Inferior parietal cortex (tissue), 1 donor: ENCODE measurements around the gene PHF19.
A peak's percentile ranks its signal among the peaks of the same experiment; 100 is the strongest.

Source experiments
- DNase-seq: peaks from one replicate; pipeline ENCODE4 v3.0.0-alpha.2; 2016; ENCODE audit errors: extremely low spot score

Gene PHF19

GRCh38 chr9:120891884-120892747 is 15.1 kb upstream of the PHF19 start:
- no peak for DNase-seq

- no peak for DNase-seq
These were observed 14.4 kb upstream of the PHF19 start for GRCh38 chr9:120891245-120891883.

- no peak for DNase-seq
These were observed 13.6 kb upstream of the PHF19 start for GRCh38 chr9:120890320-120891244.

- DNase-seq, result no peak
These were observed 12.8 kb upstream of the PHF19 start for GRCh38 chr9:120889606-120890271.

- DNase-seq, result no peak
These were observed 11.6 kb upstream of the PHF19 start for GRCh38 chr9:120888626-120889025.

GRCh38 chr9:120886490-120886967 is 9.5 kb upstream of the PHF19 start:
- no peak for DNase-seq

GRCh38 chr9:120885958-120886357 is 9.0 kb upstream of the PHF19 start:
- no peak for DNase-seq

GRCh38 chr9:120885457-120885856 is 8.5 kb upstream of the PHF19 start:
- DNase-seq, result no peak

- no peak for DNase-seq
These were observed 6.6 kb upstream of the PHF19 start for GRCh38 chr9:120883608-120883996.

- DNase-seq, result no peak
These were observed 6.1 kb upstream of the PHF19 start for GRCh38 chr9:120882935-120883607.

- no peak for DNase-seq
These were observed 2.5 kb upstream of the PHF19 start for GRCh38 chr9:120879446-120879845.

GRCh38 chr9:120878188-120879130 is 1.5 kb upstream of the PHF19 start:
- no peak for DNase-seq

- peak; percentile 61 for DNase-seq
These were observed 467 bp upstream of the PHF19 start for GRCh38 chr9:120877276-120878034.

- DNase-seq, result peak; percentile 86
These were observed 790 bp downstream of the PHF19 start for GRCh38 chr9:120875954-120876841.

GRCh38 chr9:120875643-120875953 is 1.4 kb downstream of the PHF19 start:
- DNase-seq, result no peak

- DNase-seq, result no peak
These were observed 1.8 kb downstream of the PHF19 start for GRCh38 chr9:120875195-120875565.

GRCh38 chr9:120874226-120875194 is 2.5 kb downstream of the PHF19 start:
- DNase-seq, result no peak
